Keratinocyte (primary cell): Measurements from ENCODE around the gene MAST2. TPM values are rescaled to one million over a fixed set of nuclear protein-coding genes. Genes with fewer than 3 reads are reported as not detected.

Source experiments
- DNase-seq: peaks from one replicate; pipeline ENCODE4 v3.0.0-alpha.2; 2011; ENCODE audit warnings: low read depth, missing footprints, low spot score
- FAIRE-seq: peaks from 2 replicates; lab custom pipeline; 2011; peaks lifted over from hg19 to GRCh38; lab: Jason Lieb, UNC
- H2AFZ ChIP-seq: 2 replicates; pipeline ENCODE4 v1.6.0; 2012; ENCODE audit warnings: low read length, control low read depth, inconsistent platforms; ENCODE audit not compliant: control insufficient read depth
- H3K27ac ChIP-seq: 2 replicates; pipeline ENCODE4 v1.5.1; 2011; ENCODE audit warnings: low read length; ENCODE audit not compliant: control insufficient read depth, insufficient read depth
- H3K27me3 ChIP-seq: 3 replicates; pipeline ENCODE4 v1.6.0; 2011; ENCODE audit warnings: low read length; ENCODE audit not compliant: control insufficient read depth, insufficient read depth; ENCODE audit errors: extremely low read depth
- H3K36me3 ChIP-seq, 2 experiments: 2 replicates in 1 of 2; 3 replicates in 1 of 2; pipeline ENCODE4 v1.5.1; 2011; ENCODE audit warnings: low read length in 2 of 2, mild to moderate bottlenecking in 1 of 2; ENCODE audit not compliant: control insufficient read depth in 2 of 2, insufficient read depth in 2 of 2; ENCODE audit errors: extremely low read depth in 1 of 2
- H3K4me1 ChIP-seq: 3 replicates; pipeline ENCODE4 v1.5.1; 2011; ENCODE audit warnings: low read length; ENCODE audit not compliant: control insufficient read depth, insufficient read depth; ENCODE audit errors: extremely low read depth
- H3K4me2 ChIP-seq: 3 replicates; pipeline ENCODE4 v1.6.0; 2011; ENCODE audit warnings: low read depth, low read length; ENCODE audit not compliant: control insufficient read depth, insufficient read depth; ENCODE audit errors: extremely low read depth
- H3K4me3 ChIP-seq, 3 experiments: fragments of 200-600 bp in 1 of 3; sonication (generic) in 1 of 3; 2 replicates in 2 of 3; 3 replicates in 1 of 3; pipeline ENCODE4 v1.5.1; 2011 to 2016; ENCODE audit warnings: low read length in 3 of 3, mild to moderate bottlenecking in 3 of 3, control low read depth in 2 of 3, inconsistent platforms in 1 of 3, low read depth in 1 of 3, mixed read lengths in 1 of 3, mixed run types in 1 of 3, moderate library complexity in 1 of 3; ENCODE audit not compliant: control insufficient read depth in 2 of 3, insufficient read depth in 2 of 3; ENCODE audit errors: extremely low read depth in 1 of 3
- H3K79me2 ChIP-seq: 2 replicates; pipeline ENCODE4 v1.6.0; 2012; ENCODE audit warnings: low read length; ENCODE audit not compliant: control insufficient read depth, insufficient read depth
- H3K9ac ChIP-seq: 3 replicates; pipeline ENCODE4 v1.6.0; 2011; ENCODE audit warnings: low read length; ENCODE audit not compliant: control insufficient read depth, insufficient read depth; ENCODE audit errors: extremely low read depth
- H3K9me1 ChIP-seq: 3 replicates; pipeline ENCODE4 v1.6.0; 2011; ENCODE audit warnings: low read length; ENCODE audit not compliant: control insufficient read depth, insufficient read depth; ENCODE audit errors: extremely low read depth
- H3K9me3 ChIP-seq: 2 replicates; pipeline ENCODE4 v1.5.1; 2012; ENCODE audit warnings: low read depth, low read length; ENCODE audit not compliant: control insufficient read depth
- H4K20me1 ChIP-seq: 3 replicates; pipeline ENCODE4 v1.6.0; 2011; ENCODE audit warnings: low read length; ENCODE audit not compliant: control insufficient read depth, insufficient read depth; ENCODE audit errors: extremely low read depth
- CTCF ChIP-seq, 3 experiments: IDR thresholded peaks in 1 of 3; conservative IDR thresholded peaks in 1 of 3; optimal IDR thresholded peaks in 1 of 3; 2 replicates in 2 of 3; 3 replicates in 1 of 3; pipeline versions ENCODE3 to v1.5.1; 2011; ENCODE audit warnings: low read length in 3 of 3, mild to moderate bottlenecking in 3 of 3, moderate library complexity in 2 of 3, control low read depth in 1 of 3, inconsistent platforms in 1 of 3; ENCODE audit not compliant: insufficient read depth in 2 of 3; ENCODE audit errors: extremely low read depth in 1 of 3
- EZH2 ChIP-seq: IDR thresholded peaks from one replicate; pipeline ENCODE4 v1.6.1; 2012; ENCODE audit warnings: inconsistent platforms, mild to moderate bottlenecking, low read length, moderate library complexity
- dilution Hi-C: fragments of 300-500 bp; cut with MboI; formaldehyde crosslinking; loops from one replicate; pipeline ENCODE4 v1.7.0; 2020; ENCODE audit warnings: low sequenced_read_pairs; ENCODE audit not compliant: extremely low pct_ligation_motif_present
- polyA plus RNA-seq, 5 experiments: library from polyadenylated mRNA; depleted of rRNA in 3 of 5; stranded (reverse) in 3 of 5; stranded (forward) in 1 of 5; unstranded in 1 of 5; fragments of >200 nt; gene quantifications; 1 replicate in 1 of 5; 2 replicates in 3 of 5; 3 replicates in 1 of 5; pipeline versions ENCODE4 v1.2.1 to v1.2.3, GENCODE V29; 2011 to 2012; ENCODE audit warnings: missing spikeins in 2 of 5, low read depth in 1 of 5, low replicate concordance in 1 of 5

The MAST2 gene
- polyA plus RNA-seq, 1 donor (not counting 4 experiments of a cell fraction or from before 2014, with no cell fraction given), result 12.2 TPM

GRCh38 chr1:45840704-45841103 lies 37.3 kb downstream of the MAST2 start:
- TF ChIP-seq EZH2, result no peak
- TF ChIP-seq CTCF (optimal IDR thresholded peaks at IDR 0.05 in 1 of 3, IDR thresholded peaks at IDR 0.05 in 1 of 3, conservative IDR thresholded peaks at IDR 0.05 in 1 of 3; ENCODE audit: extremely low read depth in 1 of 3, insufficient read depth in 2 of 3, low read length in 3 of 3), result no peak
- H3K27ac ChIP-seq, result no peak overlapping the region
- FAIRE-seq (no peak), DNase-seq (no peak)
- no peaks in the 10 kb centered on the region for H3K79me2 ChIP-seq
- H3K36me3 ChIP-seq, result no peaks in the 10 kb centered on the region
- H4K20me1 ChIP-seq, result no peaks in the 10 kb centered on the region
- no peaks in the 10 kb centered on the region for H3K4me1 ChIP-seq
- no peak overlapping the region for H3K9ac ChIP-seq
- H3K4me2 ChIP-seq, result no peak overlapping the region
- H3K27me3 ChIP-seq, result no peaks in the 10 kb centered on the region
- H2AFZ ChIP-seq, result no peak overlapping the region
- dilution Hi-C loops, result no loop called here
- no peaks in the 10 kb centered on the region for H3K9me1 ChIP-seq
- H3K9me3 ChIP-seq, result no peaks in the 10 kb centered on the region
- H3K4me3 ChIP-seq, result no peak overlapping the region

DNA sequence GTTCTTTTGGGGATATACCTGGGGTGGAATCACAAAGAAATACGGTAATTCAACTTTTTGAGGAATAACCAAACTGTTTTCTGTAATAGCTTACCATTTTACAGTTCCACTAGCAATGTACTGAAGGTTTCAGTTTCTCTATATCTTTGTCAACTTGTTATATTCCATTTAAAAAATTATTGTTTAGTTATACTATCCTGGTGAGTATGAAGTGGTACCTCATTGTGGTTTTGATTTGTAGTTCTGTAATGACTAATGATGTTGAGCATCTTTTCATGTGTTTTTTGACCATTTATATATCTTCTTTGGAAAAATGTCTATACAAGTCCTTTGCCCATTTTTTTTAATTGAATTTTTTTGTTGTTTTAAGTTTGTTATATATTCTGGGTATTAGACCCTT lies 39.4 kb downstream of the MAST2 start:
- Histone ChIP-seq H3K9me3 (no peaks in the 10 kb centered on the region), H3K4me2 (no peak overlapping the region)
- FAIRE-seq, result no peak

More for the DNA sequence above, 39.4 kb downstream of the MAST2 start:
- dilution Hi-C loops, result no loop called here
- H3K4me1 ChIP-seq, result no peaks in the 10 kb centered on the region
- TF ChIP-seq EZH2 (no peak), CTCF (optimal IDR thresholded peaks at IDR 0.05 in 1 of 3, IDR thresholded peaks at IDR 0.05 in 1 of 3, conservative IDR thresholded peaks at IDR 0.05 in 1 of 3; ENCODE audit: extremely low read depth in 1 of 3, insufficient read depth in 2 of 3, low read length in 3 of 3) (no peak)
- H3K27ac ChIP-seq, result no peak overlapping the region
- no peak overlapping the region for H3K4me3 ChIP-seq
- no peak overlapping the region for H2AFZ ChIP-seq
- H4K20me1 ChIP-seq, result no peaks in the 10 kb centered on the region
- H3K9me1 ChIP-seq, result no peaks in the 10 kb centered on the region
- H3K27me3 ChIP-seq, result no peaks in the 10 kb centered on the region
- no peak for DNase-seq
- no peak overlapping the region for H3K9ac ChIP-seq
- H3K79me2 ChIP-seq, result no peaks in the 10 kb centered on the region
- H3K36me3 ChIP-seq, result no peaks in the 10 kb centered on the region
